H1 (cell line): ENCODE data around the gene MSMP. TPM values are rescaled to one million over a fixed set of nuclear protein-coding genes. Genes with fewer than 3 reads are reported as not detected.

Source experiments
- CTCF ChIA-PET: fragments of 300-600 bp; sonication (Branson Sonifier 250); formaldehyde crosslinking; loops from one replicate; lab custom pipeline; 2021; ENCODE audit not compliant: partially characterized antibody; lab: Charles Lee
- POLR2A ChIA-PET: fragments of 300-600 bp; sonication (Branson Sonifier 250); formaldehyde crosslinking; loops from one replicate; lab custom pipeline; 2021; ENCODE audit warnings: inconsistent platforms; ENCODE audit not compliant: partially characterized antibody; lab: Charles Lee
- DNase-seq, 2 experiments: peaks; one replicate each; pipeline versions ENCODE4 v3.0.0 to v3.0.0-alpha.2; 2010 to 2022; ENCODE audit warnings: low spot score in 2 of 2, low read depth in 1 of 2, mixed read lengths in 1 of 2
- FAIRE-seq: peaks from 2 replicates; lab custom pipeline; 2011; peaks lifted over from hg19 to GRCh38; lab: Jason Lieb, UNC
- H2AFZ ChIP-seq: 2 replicates; pipeline ENCODE4 v1.8.1; 2012; ENCODE audit warnings: low read length, inconsistent platforms
- H2AK5ac ChIP-seq: 2 replicates; pipeline ENCODE4 v1.6.1; 2013; ENCODE audit warnings: low read depth, low read length
- H2BK120ac ChIP-seq: replicated peaks from 2 replicates; pipeline ENCODE3; 2013; ENCODE audit warnings: low read depth, low read length, inconsistent platforms
- H2BK12ac ChIP-seq: 2 replicates; pipeline ENCODE4 v1.6.1; 2013; ENCODE audit warnings: low read depth, low read length
- H2BK15ac ChIP-seq: 2 replicates; pipeline ENCODE4 v1.6.1; 2013; ENCODE audit warnings: low read length
- H2BK20ac ChIP-seq: 2 replicates; pipeline ENCODE4 v1.6.1; 2013; ENCODE audit warnings: low read length
- H2BK5ac ChIP-seq: 2 replicates; pipeline ENCODE4 v1.6.1; 2013; ENCODE audit warnings: low read depth, low read length
- H3K14ac ChIP-seq: 2 replicates; pipeline ENCODE4 v1.6.1; 2013; ENCODE audit warnings: inconsistent platforms; ENCODE audit not compliant: insufficient read length
- H3K18ac ChIP-seq: 2 replicates; pipeline ENCODE4 v1.6.1; 2013; ENCODE audit warnings: low read length; ENCODE audit errors: extremely low read depth
- H3K23ac ChIP-seq: 2 replicates; pipeline ENCODE4 v1.6.1; 2013; ENCODE audit warnings: inconsistent platforms; ENCODE audit not compliant: insufficient read length
- H3K23me2 ChIP-seq: 2 replicates; pipeline ENCODE4 v1.6.1; 2013; ENCODE audit warnings: low read depth, low read length
- H3K27ac ChIP-seq: 2 replicates; pipeline ENCODE4 v1.6.1; 2011; ENCODE audit warnings: low read depth, low read length, inconsistent platforms
- H3K27me3 ChIP-seq, 4 experiments: replicated peaks in 1 of 4; 1 replicate in 1 of 4; 2 replicates in 3 of 4; pipeline versions ENCODE4 v1.6.1 to v1.8.1; 2011 to 2013; ENCODE audit warnings: low read length in 3 of 4, mild to moderate bottlenecking in 3 of 4, inconsistent platforms in 2 of 4, mixed read lengths in 2 of 4, moderate library complexity in 1 of 4; ENCODE audit not compliant: control insufficient read depth in 3 of 4, insufficient read depth in 3 of 4; ENCODE audit errors: extremely low read depth in 1 of 4
- H3K36me3 ChIP-seq, 4 experiments: 2 replicates each; pipeline versions ENCODE4 v1.6.1 to v1.8.1; 2011 to 2013; ENCODE audit warnings: mild to moderate bottlenecking in 4 of 4, low read length in 3 of 4, moderate library complexity in 2 of 4, control low read depth in 1 of 4, inconsistent platforms in 1 of 4; ENCODE audit not compliant: insufficient read depth in 4 of 4, control insufficient read depth in 2 of 4
- H3K4ac ChIP-seq: replicated peaks from 2 replicates; pipeline ENCODE3; 2013; ENCODE audit warnings: low read length, low read depth, mixed read lengths, inconsistent platforms; ENCODE audit not compliant: insufficient read length
- H3K4me1 ChIP-seq, 4 experiments: replicated peaks in 1 of 4; 1 replicate in 1 of 4; 2 replicates in 3 of 4; pipeline versions ENCODE4 v1.6.1 to v1.8.1; 2011 to 2013; ENCODE audit warnings: low read length in 3 of 4, inconsistent platforms in 2 of 4, mixed read lengths in 1 of 4; ENCODE audit not compliant: insufficient read depth in 4 of 4, control insufficient read depth in 3 of 4
- H3K4me2 ChIP-seq, 2 experiments: 2 replicates each; pipeline versions ENCODE4 v1.6.1 to v1.8.1; 2011 to 2013; ENCODE audit warnings: low read depth in 2 of 2, low read length in 2 of 2, control low read depth in 1 of 2, inconsistent platforms in 1 of 2, mild to moderate bottlenecking in 1 of 2; ENCODE audit not compliant: insufficient read depth in 1 of 2
- H3K4me3 ChIP-seq, 4 experiments: fragments of 200-600, 300-600 bp in 1 of 4; sonication (generic), shearing (Covaris generic), sonication (Bioruptor Twin) in 1 of 4; 2 replicates each; pipeline versions ENCODE4 v1.5.1 to v1.8.1; 2011 to 2016; ENCODE audit warnings: low read length in 4 of 4, low read depth in 3 of 4, control low read depth in 2 of 4, inconsistent platforms in 2 of 4, mild to moderate bottlenecking in 2 of 4, mixed read lengths in 1 of 4, moderate library complexity in 1 of 4; ENCODE audit not compliant: insufficient read depth in 2 of 4; ENCODE audit errors: extremely low read depth in 1 of 4
- H3K56ac ChIP-seq: replicated peaks from 2 replicates; pipeline ENCODE3; 2013; ENCODE audit warnings: low read depth, mild to moderate bottlenecking, mixed read lengths, low read length, inconsistent platforms; ENCODE audit not compliant: insufficient read length
- H3K79me1 ChIP-seq: 2 replicates; pipeline ENCODE4 v1.6.1; 2013; ENCODE audit warnings: low read depth, low read length, control low read depth
- H3K79me2 ChIP-seq, 2 experiments: 2 replicates each; pipeline versions ENCODE4 v1.6.1 to v1.8.1; 2012 to 2013; ENCODE audit warnings: low read length in 2 of 2, mild to moderate bottlenecking in 2 of 2, inconsistent platforms in 1 of 2; ENCODE audit not compliant: insufficient read depth in 2 of 2, control insufficient read depth in 1 of 2
- H3K9ac ChIP-seq, 4 experiments: replicated peaks in 1 of 4; 1 replicate in 1 of 4; 2 replicates in 3 of 4; pipeline versions ENCODE4 v1.6.1 to v1.8.1; 2011 to 2013; ENCODE audit warnings: low read depth in 3 of 4, low read length in 3 of 4, control low read depth in 2 of 4, mild to moderate bottlenecking in 2 of 4, moderate library complexity in 2 of 4, inconsistent platforms in 1 of 4; ENCODE audit errors: extremely low read depth in 1 of 4
- H3K9me3 ChIP-seq, 2 experiments: 2 replicates each; pipeline versions ENCODE4 v1.6.1 to v1.8.1; 2012 to 2013; ENCODE audit warnings: mild to moderate bottlenecking in 2 of 2, moderate library complexity in 2 of 2, control low read depth in 1 of 2, inconsistent platforms in 1 of 2, low read depth in 1 of 2, low read length in 1 of 2, mixed read lengths in 1 of 2; ENCODE audit not compliant: insufficient read depth in 2 of 2
- H4K20me1 ChIP-seq, 2 experiments: replicated peaks in 1 of 2; 2 replicates each; pipeline versions ENCODE3 to v1.8.1; 2011 to 2013; ENCODE audit warnings: inconsistent platforms in 2 of 2, low read length in 2 of 2, mild to moderate bottlenecking in 1 of 2; ENCODE audit not compliant: insufficient read depth in 2 of 2, control insufficient read depth in 1 of 2
- H4K5ac ChIP-seq: 2 replicates; pipeline ENCODE4 v1.6.1; 2013; ENCODE audit warnings: low read length, low read depth, mixed read lengths, inconsistent platforms; ENCODE audit not compliant: insufficient read length
- H4K8ac ChIP-seq: 2 replicates; pipeline ENCODE4 v1.8.0; 2013; ENCODE audit warnings: mild to moderate bottlenecking, moderate library complexity, low read length, inconsistent platforms; ENCODE audit not compliant: insufficient read depth; ENCODE audit errors: extremely low read depth
- H4K91ac ChIP-seq: replicated peaks from 2 replicates; pipeline ENCODE3; 2013; ENCODE audit warnings: low read length, mixed read lengths, inconsistent platforms; ENCODE audit not compliant: insufficient read length
- EP300 ChIP-seq, 2 experiments: IDR thresholded peaks; 1 replicate in 1 of 2; 2 replicates in 1 of 2; pipeline ENCODE4 v1.6.1; 2011 to 2012; ENCODE audit warnings: low read depth in 2 of 2, low read length in 2 of 2, mild to moderate bottlenecking in 2 of 2, borderline replicate concordance in 1 of 2, inconsistent platforms in 1 of 2, moderate library complexity in 1 of 2
- GABPA ChIP-seq: IDR thresholded peaks from 2 replicates; pipeline ENCODE4 v1.6.1; 2011; ENCODE audit warnings: mild to moderate bottlenecking, low read length, moderate library complexity, borderline replicate concordance; ENCODE audit not compliant: insufficient read depth
- HDAC2 ChIP-seq, 2 experiments: fragments of 300-600 bp in 1 of 2; sonication (generic) in 1 of 2; IDR thresholded peaks; 2 replicates each; pipeline ENCODE4 v1.6.1; 2011 to 2012; ENCODE audit warnings: low read depth in 2 of 2, low read length in 2 of 2, mild to moderate bottlenecking in 2 of 2, moderate library complexity in 2 of 2, borderline replicate concordance in 1 of 2, inconsistent platforms in 1 of 2
- NANOG ChIP-seq: IDR thresholded peaks from 2 replicates; pipeline ENCODE4 v1.6.1; 2011; ENCODE audit warnings: low read length, low read depth, mild to moderate bottlenecking, inconsistent platforms; ENCODE audit not compliant: insufficient read depth, poor library complexity, severe bottlenecking
- RAD21 ChIP-seq, 2 experiments: IDR thresholded peaks in 1 of 2; conservative IDR thresholded peaks in 1 of 2; 2 replicates each; pipeline ENCODE4 v1.6.1; 2011; ENCODE audit warnings: low read depth in 2 of 2, low read length in 2 of 2, improper control_type of control experiment in 1 of 2, inconsistent platforms in 1 of 2, mild to moderate bottlenecking in 1 of 2, moderate library complexity in 1 of 2
- SIN3A ChIP-seq, 2 experiments: IDR thresholded peaks in 1 of 2; conservative IDR thresholded peaks in 1 of 2; 2 replicates each; pipeline ENCODE4 v1.6.1; 2011 to 2012; ENCODE audit warnings: low read length in 2 of 2, improper control_type of control experiment in 1 of 2, low read depth in 1 of 2, mild to moderate bottlenecking in 1 of 2
- TAF7 ChIP-seq: optimal IDR thresholded peaks from 2 replicates; pipeline ENCODE3; 2011; ENCODE audit warnings: low read depth, mild to moderate bottlenecking, inconsistent platforms, low read length, moderate library complexity, borderline replicate concordance
- WGBS, 2 experiments: shearing (Covaris generic) in 1 of 2; methylation state at CpG; one replicate each; pipeline versions ENCODE4 v1.1.6 to v1.1.7; 2013 to 2015; ENCODE audit warnings: low lambda C conversion rate in 2 of 2, mixed read lengths in 2 of 2, inconsistent platforms in 1 of 2, low coverage in 1 of 2, missing lambda C conversion rate in 1 of 2; ENCODE audit not compliant: insufficient replicate concordance in 2 of 2, insufficient coverage in 1 of 2, insufficient read length in 1 of 2; ENCODE audit errors: extremely low coverage in 1 of 2, missing lambda C conversion rate in 1 of 2; 5-methylcytosine and 5-hydroxymethylcytosine counted together
- polyA plus RNA-seq, 7 experiments: library from polyadenylated mRNA; depleted of rRNA in 3 of 7; stranded (reverse) in 5 of 7; unstranded in 2 of 7; fragments of >200 nt in 5 of 7; fragments of 200-250 nt in 2 of 7; gene quantifications; 1 replicate in 5 of 7; 2 replicates in 1 of 7; 4 replicates in 1 of 7; pipeline versions ENCODE4 v1.2.1 to v1.2.3, GENCODE V29; 2011 to 2013; ENCODE audit warnings: missing spikeins in 2 of 7, mixed read lengths in 2 of 7
- total RNA-seq: library from RNA; stranded (reverse); fragmentation: NEBNext Ultra II Directional; extraction: Animal tissue kit (Norgen Biotek cat#: 25700); gene quantifications from 2 replicates; pipeline ENCODE4 v1.2.1, GENCODE V29; 2021

The MSMP gene
- total and polyA plus RNA-seq, 2 of the 8 experiments (the other 6 are each of a cell fraction or from before 2014, with no cell fraction given): 0.53 TPM; not detected in 1

GRCh38 chr9:35756275-35757225 lies 2.5 kb upstream of the MSMP start:
- H2BK120ac ChIP-seq: no peak overlapping the region
- H4K20me1 ChIP-seq: no peaks in the 10 kb centered on the region
- H3K9me3 ChIP-seq: no peaks in the 10 kb centered on the region
- H3K14ac ChIP-seq: no peak overlapping the region
- H4K91ac ChIP-seq: peak overlapping the region; percentile 67
- no peaks in the 10 kb centered on the region for H3K79me1 ChIP-seq
- H3K79me2 ChIP-seq: peaks cover 0 to 19% of the 10 kb centered on the region in 2 experiments; a peak in 2 of 4 replicates
- peak; percentile 38 to 87 for DNase-seq
- ChIA-PET CTCF (interaction anchor here (0.6 to 2.8 kb wide), 25 partner anchors 9 to 152 kb away, joined by 3 to 18 read pairs (median 4); partner anchors contain the start of genes CCDC107, CREB3, HINT2 and RMRP), POLR2A (interaction anchor here (0.8 to 2.2 kb wide), 14 partner anchors 8 to 99 kb away, joined by 3 to 11 read pairs (median 4); partner anchors contain the start of genes CCDC107, CREB3, GBA2 and HINT2)
- peak overlapping the region; percentile 85 to 92 (median 90) for H3K4me3 ChIP-seq
- H3K4ac ChIP-seq: no peak overlapping the region
- H2BK20ac ChIP-seq: no peak overlapping the region
- H3K23ac ChIP-seq: no peak overlapping the region
- peak overlapping the region; percentile 91 for H2BK5ac ChIP-seq
- H3K23me2 ChIP-seq: no peaks in the 10 kb centered on the region; the same call in 1 of the 2 replicates
- H3K18ac ChIP-seq: peak overlapping the region; percentile 82
- no peak overlapping the region for H2AK5ac ChIP-seq
- H3K27ac ChIP-seq: peak overlapping the region; percentile 81
- H3K36me3 ChIP-seq: peaks cover 3 to 18% (median 13%) of the 10 kb centered on the region in 4 experiments; a peak in 6 of 8 replicates
- peak overlapping the region; percentile 29; the same call in 1 of the 2 replicates for H2BK12ac ChIP-seq
- peak overlapping the region; percentile 48 for H3K56ac ChIP-seq
- no peak for FAIRE-seq
- 19% methylated on average over 30 of the region's 48 CpGs; no CpG with 5 or more reads in 1 of the 2 experiments for WGBS, 2 experiments
- H3K27me3 ChIP-seq: no peaks in the 10 kb centered on the region
- H3K4me2 ChIP-seq: peak overlapping the region; percentile 90 to 97
- 0 out of 2 replicates have a peak overlapping the region, but pooled peaks have one; percentile 4 for H2AFZ ChIP-seq
- peak overlapping the region; percentile 95; the same call in 1 of the 2 replicates for H2BK15ac ChIP-seq
- H4K5ac ChIP-seq: peak overlapping the region; percentile 88
- H3K9ac ChIP-seq: peak overlapping the region in 3 of 4 experiments; percentile 26 to 70 (median 43); a peak in 4 of 7 replicates
- H4K8ac ChIP-seq: peak overlapping the region; percentile 87
- peaks cover 0 to 5% (median 0%) of the 10 kb centered on the region in 4 experiments; a peak in 2 of 7 replicates for H3K4me1 ChIP-seq
- TF ChIP-seq TAF7 (peak; percentile 79), SIN3A (conservative IDR thresholded peaks at IDR 0.05 in 1 of 2, IDR thresholded peaks at IDR 0.05 in 1 of 2; ENCODE audit: low read depth in 1 of 2, low read length in 2 of 2) (peak in 1 of 2 experiments; percentile 66; a peak in 2 of 4 replicates), RAD21 (IDR thresholded peaks at IDR 0.05 in 1 of 2, conservative IDR thresholded peaks at IDR 0.05 in 1 of 2; ENCODE audit: low read depth in 2 of 2, low read length in 2 of 2) (peak; percentile 28 to 42), GABPA (peak; percentile 13; the same call in 1 of the 2 replicates), HDAC2 (IDR thresholded peaks at IDR 0.05; ENCODE audit: borderline replicate concordance in 1 of 2, low read depth in 2 of 2, low read length in 2 of 2) (peak; percentile 49 to 65; a peak in 2 of 4 replicates), EP300 (IDR thresholded peaks at IDR 0.05; ENCODE audit: borderline replicate concordance in 1 of 2, low read depth in 2 of 2, low read length in 2 of 2) (peak in 1 of 2 experiments; percentile 17; a peak in 1 of 3 replicates), NANOG (no peak)
